Kidney epithelial cell (primary cell): ENCODE measurements around the gene CD6. TPM values are rescaled to one million over a fixed set of nuclear protein-coding genes. Genes with fewer than 3 reads are reported as not detected.

Experiments used
- DNase-seq: peaks from one replicate; pipeline ENCODE4 v3.0.0-alpha.2; 2010; ENCODE audit warnings: low read depth
- H3K27me3 ChIP-seq: 2 replicates; pipeline ENCODE4 v1.6.0; 2011; ENCODE audit warnings: low read length; ENCODE audit not compliant: control insufficient read depth, insufficient read depth
- H3K36me3 ChIP-seq: 2 replicates; pipeline ENCODE4 v1.5.1; 2011; ENCODE audit warnings: low read length; ENCODE audit not compliant: control insufficient read depth, insufficient read depth
- H3K4me3 ChIP-seq: 2 replicates; pipeline ENCODE4 v1.5.1; 2011; ENCODE audit warnings: low read depth, mild to moderate bottlenecking, control low read depth, low read length
- CTCF ChIP-seq: IDR thresholded peaks from 2 replicates; pipeline ENCODE4 v1.5.1; 2011; ENCODE audit warnings: mild to moderate bottlenecking, moderate library complexity, low read length, control low read depth, inconsistent platforms; ENCODE audit not compliant: insufficient read depth, poor library complexity, severe bottlenecking
- total RNA-seq: library from RNA; depleted of rRNA; stranded (reverse); fragments of >200 nt; gene quantifications from 2 replicates; pipeline ENCODE4 v1.2.3, GENCODE V29; 2015

Gene CD6
- total RNA-seq, 1 donor from 2014 or later, result 0.29 TPM

- Histone ChIP-seq H3K27me3 (peaks cover 43% of the 10 kb centered on the region), H3K36me3 (no peaks in the 10 kb centered on the region), H3K4me3 (no peak overlapping the region)
- DNase-seq, result no peak
- no peak for TF ChIP-seq CTCF
Observed at GRCh38 chr11:61019832-61020405, 48.4 kb downstream of the CD6 start.

- H3K4me3 ChIP-seq, result no peak overlapping the region
- peaks cover 50% of the 10 kb centered on the region for H3K27me3 ChIP-seq
- no peak for DNase-seq
- no peaks in the 10 kb centered on the region for H3K36me3 ChIP-seq
- TF ChIP-seq CTCF, result no peak
Observed at GRCh38 chr11:61020551-61021235, 49.2 kb downstream of the CD6 start.

- DNase-seq, result no peak
- peaks cover 46% of the 10 kb centered on the region for H3K27me3 ChIP-seq
- H3K4me3 ChIP-seq, result no peak overlapping the region
- TF ChIP-seq CTCF, result no peak
- no peaks in the 10 kb centered on the region for H3K36me3 ChIP-seq
Observed at GRCh38 chr11:61021661-61022212, 50.3 kb downstream of the CD6 start.

- H3K27me3 ChIP-seq, result peaks cover 44% of the 10 kb centered on the region
- no peak for DNase-seq
- H3K4me3 ChIP-seq, result no peak overlapping the region
- no peaks in the 10 kb centered on the region for H3K36me3 ChIP-seq
- no peak for TF ChIP-seq CTCF
Observed at GRCh38 chr11:61022311-61023085, 51.0 kb downstream of the CD6 start.

GRCh38 chr11:61023086-61023965, 51.8 kb downstream of the CD6 start:
- Histone ChIP-seq H3K36me3 (no peaks in the 10 kb centered on the region), H3K4me3 (no peak overlapping the region), H3K27me3 (peaks cover 44% of the 10 kb centered on the region)
- no peak for DNase-seq
- TF ChIP-seq CTCF, result no peak
